Measurements from ENCODE around the gene CAPZB.

Gene CAPZB

DNA sequence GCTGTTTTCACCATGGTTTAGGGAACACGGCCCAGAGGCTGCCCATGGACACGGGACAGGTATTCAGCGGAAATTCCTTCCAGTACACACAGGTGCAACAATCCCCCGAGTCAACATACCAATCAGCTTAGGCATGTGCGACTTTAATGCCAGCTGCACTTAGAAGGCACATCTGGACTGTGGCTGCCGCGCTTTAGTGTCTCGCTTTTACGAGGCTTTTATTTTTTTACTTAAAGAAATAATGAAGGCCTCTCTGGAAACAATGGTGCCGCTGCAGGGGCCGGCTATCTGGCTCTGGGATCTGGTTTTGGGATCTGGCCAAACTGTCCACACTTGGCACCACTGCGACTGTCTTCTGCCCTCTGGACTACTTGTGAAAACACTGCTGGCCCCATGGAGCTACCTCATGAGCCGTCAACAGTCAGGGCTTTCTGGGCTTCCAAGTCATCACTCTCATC lies 117.7 kb downstream of the CAPZB start:
- H3K36me3 ChIP-seq (ENCODE audit: control insufficient read depth, insufficient read depth, low read length, severe bottlenecking): peaks cover 7% of the 10 kb centered on the region
- no peaks in the 10 kb centered on the region for H3K9me3 ChIP-seq (ENCODE audit: control insufficient read depth, low read length)
- peaks cover 10% of the 10 kb centered on the region for H3K4me1 ChIP-seq (ENCODE audit: control insufficient read depth, insufficient read depth, low read length)
- H3K4me3 ChIP-seq (ENCODE audit: low read length): no peak overlapping the region
- no peak overlapping the region for H3K9ac ChIP-seq (ENCODE audit: low read length)
- no peaks in the 10 kb centered on the region for H3K27me3 ChIP-seq (replicated peaks; ENCODE audit: control insufficient read depth, insufficient read depth, low read length)
- no peak for DNase-seq (ENCODE audit: low read depth)

DNA sequence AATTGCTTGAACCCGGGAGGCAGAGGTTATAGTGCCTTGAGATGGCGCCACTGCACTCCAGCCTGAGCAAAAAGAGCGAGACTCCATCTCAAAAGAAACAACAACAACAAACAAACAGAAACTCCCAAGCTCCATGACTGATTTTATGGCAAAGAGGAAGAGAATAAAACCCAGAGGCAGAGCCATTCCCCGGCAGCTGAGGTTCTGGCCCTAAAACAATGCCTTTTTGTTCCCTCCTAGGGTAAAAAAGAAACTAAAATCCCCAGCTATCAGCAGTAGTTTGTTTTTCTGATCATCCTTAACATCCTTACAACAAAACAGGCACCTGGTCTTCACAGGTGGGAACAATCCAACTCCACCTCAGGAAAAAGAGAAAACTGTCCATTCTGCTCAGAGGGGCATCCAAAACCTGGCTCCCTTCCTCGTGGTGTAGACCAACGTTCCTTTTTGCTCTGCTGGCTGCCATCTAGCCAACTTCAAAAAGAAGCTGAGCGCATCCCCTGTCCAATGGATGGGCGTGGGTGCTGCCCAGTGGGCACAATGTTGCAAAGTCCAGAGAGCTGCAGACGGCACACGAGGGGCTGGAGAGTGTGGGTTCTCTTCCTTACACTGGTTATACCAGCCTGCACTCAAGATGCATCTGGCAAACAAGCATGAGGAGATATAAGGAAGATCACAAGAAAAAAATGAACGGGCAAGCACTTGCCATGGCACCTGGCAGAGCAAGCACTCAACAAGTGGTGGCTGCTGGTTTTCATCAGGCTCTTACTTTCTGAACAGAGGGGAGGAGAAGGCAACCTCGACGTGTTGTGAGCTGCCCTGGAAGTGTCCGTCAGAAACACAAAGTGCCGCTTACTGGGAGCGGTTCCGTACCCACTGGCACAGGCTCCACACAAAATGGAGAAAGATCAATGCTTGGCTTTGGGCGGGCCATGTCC lies 118.5 kb downstream of the CAPZB start:
- peaks cover 7% of the 10 kb centered on the region for H3K36me3 ChIP-seq (ENCODE audit: control insufficient read depth, insufficient read depth, low read length, severe bottlenecking)
- H3K9ac ChIP-seq (ENCODE audit: low read length): no peak overlapping the region
- H3K27me3 ChIP-seq (replicated peaks; ENCODE audit: control insufficient read depth, insufficient read depth, low read length): no peaks in the 10 kb centered on the region
- H3K4me1 ChIP-seq (ENCODE audit: control insufficient read depth, insufficient read depth, low read length): peaks cover 9% of the 10 kb centered on the region
- DNase-seq (ENCODE audit: low read depth): no peak
- no peaks in the 10 kb centered on the region for H3K9me3 ChIP-seq (ENCODE audit: control insufficient read depth, low read length)
- no peak overlapping the region for H3K4me3 ChIP-seq (ENCODE audit: low read length)

DNA sequence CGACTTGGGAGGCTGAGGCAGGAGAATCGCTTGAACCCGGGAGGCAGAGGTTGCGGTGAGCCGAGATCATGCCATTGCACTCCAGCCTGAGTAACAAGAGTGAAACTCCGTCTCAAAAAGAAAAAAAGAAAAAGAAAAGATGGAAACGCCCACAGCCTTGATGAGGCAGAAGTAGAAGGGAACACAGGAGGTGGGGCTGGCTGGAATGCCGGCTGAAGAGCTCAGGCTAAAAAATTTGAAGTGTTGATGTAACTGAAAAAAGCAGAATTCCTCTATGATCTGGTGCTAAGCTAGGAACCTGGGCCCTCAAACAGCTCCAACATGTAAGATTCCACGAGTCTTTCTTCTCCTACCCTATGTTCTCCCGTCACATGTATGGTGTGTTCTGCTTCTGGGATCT lies 119.6 kb downstream of the CAPZB start:
- Histone ChIP-seq H3K36me3 (ENCODE audit: control insufficient read depth, insufficient read depth, low read length, severe bottlenecking) (no peaks in the 10 kb centered on the region), H3K4me3 (ENCODE audit: low read length) (no peak overlapping the region), H3K4me1 (ENCODE audit: control insufficient read depth, insufficient read depth, low read length) (peaks cover 17% of the 10 kb centered on the region), H3K9me3 (ENCODE audit: control insufficient read depth, low read length) (no peaks in the 10 kb centered on the region), H3K27me3 (replicated peaks; ENCODE audit: control insufficient read depth, insufficient read depth, low read length) (no peaks in the 10 kb centered on the region), H3K9ac (ENCODE audit: low read length) (no peak overlapping the region)
- DNase-seq (ENCODE audit: low read depth): no peak

DNA sequence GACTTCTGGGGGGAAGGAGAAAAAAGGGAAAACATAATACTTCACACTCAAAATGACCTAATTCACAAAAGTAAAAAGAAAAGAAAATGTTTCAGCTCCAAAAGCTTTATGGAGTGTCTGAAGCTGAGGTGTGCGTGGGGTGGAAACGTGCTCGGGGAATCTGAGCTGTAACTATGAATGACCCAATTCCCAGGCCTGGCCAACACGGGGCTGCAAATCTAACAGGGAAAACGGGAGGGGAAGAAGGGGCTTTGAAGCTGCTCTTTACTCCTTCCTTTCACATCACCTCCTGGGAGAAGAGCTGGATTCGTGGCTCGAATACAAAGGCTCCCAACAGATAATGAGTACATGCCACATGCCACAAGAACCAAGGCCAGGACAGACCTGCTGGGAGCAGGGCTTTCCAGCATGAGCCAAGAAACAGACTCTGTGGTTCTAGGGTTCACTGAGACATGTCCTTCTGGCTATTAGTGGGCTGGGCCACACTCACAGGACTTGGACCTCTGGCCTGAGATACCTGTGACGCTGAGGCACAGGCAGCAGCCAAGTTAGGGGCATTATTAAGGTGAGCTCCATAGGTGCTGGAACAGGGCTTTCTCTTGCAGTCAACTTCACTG lies 121.7 kb downstream of the CAPZB start:
- peaks cover 17% of the 10 kb centered on the region for H3K4me1 ChIP-seq (ENCODE audit: control insufficient read depth, insufficient read depth, low read length)
- no peak overlapping the region for H3K4me3 ChIP-seq (ENCODE audit: low read length)
- H3K27me3 ChIP-seq (replicated peaks; ENCODE audit: control insufficient read depth, insufficient read depth, low read length): no peaks in the 10 kb centered on the region
- H3K9ac ChIP-seq (ENCODE audit: low read length): no peak overlapping the region
- H3K9me3 ChIP-seq (ENCODE audit: control insufficient read depth, low read length): no peaks in the 10 kb centered on the region
- H3K36me3 ChIP-seq (ENCODE audit: control insufficient read depth, insufficient read depth, low read length, severe bottlenecking): no peaks in the 10 kb centered on the region
- no peak for DNase-seq (ENCODE audit: low read depth)

DNA sequence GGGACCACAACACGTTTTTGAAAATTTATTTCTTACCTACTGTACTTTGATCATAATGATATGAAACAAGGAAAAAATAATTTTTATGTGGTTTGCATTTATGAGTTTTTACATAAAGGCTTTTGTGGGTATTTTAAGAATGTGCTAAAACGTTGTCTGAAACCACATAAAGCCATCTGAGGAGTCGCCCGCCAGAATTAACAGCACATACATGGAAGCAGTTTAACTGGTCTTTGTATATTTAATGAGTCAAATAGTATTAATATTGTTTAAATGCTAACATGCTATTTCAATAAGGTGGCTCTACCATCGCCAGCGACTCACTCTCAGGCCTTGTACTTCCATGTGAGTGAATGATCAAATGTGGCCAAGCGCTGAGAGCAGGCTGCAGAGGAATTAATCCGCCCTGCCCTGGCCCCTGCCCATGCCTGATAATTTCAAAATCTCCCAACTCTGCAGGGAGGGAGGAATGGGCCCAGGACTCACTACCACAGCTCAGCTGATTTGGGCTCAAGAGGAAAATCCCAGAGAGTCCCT lies 123.7 kb downstream of the CAPZB start:
- H3K9me3 ChIP-seq (ENCODE audit: control insufficient read depth, low read length): no peaks in the 10 kb centered on the region
- H3K4me3 ChIP-seq (ENCODE audit: low read length): no peak overlapping the region
- peaks cover 17% of the 10 kb centered on the region for H3K4me1 ChIP-seq (ENCODE audit: control insufficient read depth, insufficient read depth, low read length)
- no peak for DNase-seq (ENCODE audit: low read depth)
- no peak overlapping the region for H3K9ac ChIP-seq (ENCODE audit: low read length)
- H3K36me3 ChIP-seq (ENCODE audit: control insufficient read depth, insufficient read depth, low read length, severe bottlenecking): peaks cover 6% of the 10 kb centered on the region
- no peaks in the 10 kb centered on the region for H3K27me3 ChIP-seq (replicated peaks; ENCODE audit: control insufficient read depth, insufficient read depth, low read length)

DNA sequence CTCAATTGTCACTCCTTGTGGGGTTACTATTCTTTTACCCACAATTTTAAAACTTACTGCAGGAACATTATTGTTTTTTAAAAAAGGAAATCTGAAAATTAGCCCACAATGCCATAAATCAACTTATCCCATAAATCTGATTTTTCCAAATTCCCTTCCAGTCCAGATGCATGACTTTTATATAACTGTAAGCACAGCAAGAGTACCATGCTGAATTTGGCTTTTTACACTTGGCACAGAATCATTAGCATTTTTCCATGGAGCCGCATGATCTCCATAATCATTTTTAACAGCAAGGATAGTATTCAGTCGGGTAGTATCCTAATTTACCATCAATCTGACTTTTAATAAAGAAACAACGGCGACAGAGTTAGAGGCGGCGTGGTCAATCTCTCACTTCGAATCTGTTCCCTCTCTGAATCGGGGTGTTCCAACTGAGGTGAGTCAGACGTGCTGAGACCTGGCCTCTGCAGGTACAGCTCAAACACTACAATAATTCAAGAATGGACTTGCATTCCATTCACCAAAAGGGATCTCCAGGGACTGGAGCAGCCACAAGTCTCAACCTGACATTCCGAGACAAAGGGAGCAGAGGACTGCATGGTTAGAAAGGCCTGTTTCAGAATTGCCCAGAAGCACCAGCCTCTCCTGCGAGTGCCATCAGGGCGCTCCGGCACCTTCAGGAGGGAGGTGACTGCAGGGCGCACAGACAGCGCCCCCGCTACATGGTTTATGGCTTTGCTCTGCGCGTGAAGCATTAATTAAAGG lies 124.3 kb downstream of the CAPZB start:
- H3K4me3 ChIP-seq (ENCODE audit: low read length): no peak overlapping the region
- no peaks in the 10 kb centered on the region for H3K27me3 ChIP-seq (replicated peaks; ENCODE audit: control insufficient read depth, insufficient read depth, low read length)
- H3K9ac ChIP-seq (ENCODE audit: low read length): no peak overlapping the region
- peaks cover 17% of the 10 kb centered on the region for H3K4me1 ChIP-seq (ENCODE audit: control insufficient read depth, insufficient read depth, low read length)
- no peaks in the 10 kb centered on the region for H3K9me3 ChIP-seq (ENCODE audit: control insufficient read depth, low read length)
- H3K36me3 ChIP-seq (ENCODE audit: control insufficient read depth, insufficient read depth, low read length, severe bottlenecking): peaks cover 13% of the 10 kb centered on the region
- no peak for DNase-seq (ENCODE audit: low read depth)

DNA sequence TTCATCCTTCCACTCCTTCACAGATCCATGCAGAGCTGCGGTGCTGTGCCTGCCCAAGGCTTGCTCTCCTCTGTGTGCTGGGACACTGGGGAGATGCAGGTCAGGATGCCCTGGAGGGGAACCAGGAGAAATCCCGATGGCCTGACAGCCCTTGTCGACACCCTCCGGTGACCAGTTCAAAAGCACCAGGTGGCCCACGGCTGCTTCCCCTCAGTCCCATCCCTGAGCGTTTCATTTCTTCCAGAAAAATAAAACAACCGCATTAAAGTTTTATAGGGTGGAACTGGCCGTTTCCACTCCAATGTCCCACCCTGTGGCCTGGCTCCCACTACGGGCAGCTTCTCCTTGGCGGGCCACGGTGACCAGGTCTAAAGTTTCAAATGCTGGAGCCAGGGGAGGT lies 124.9 kb downstream of the CAPZB start:
- peaks cover 17% of the 10 kb centered on the region for H3K4me1 ChIP-seq (ENCODE audit: control insufficient read depth, insufficient read depth, low read length)
- peaks cover 19% of the 10 kb centered on the region for H3K36me3 ChIP-seq (ENCODE audit: control insufficient read depth, insufficient read depth, low read length, severe bottlenecking)
- no peaks in the 10 kb centered on the region for H3K27me3 ChIP-seq (replicated peaks; ENCODE audit: control insufficient read depth, insufficient read depth, low read length)
- H3K9me3 ChIP-seq (ENCODE audit: control insufficient read depth, low read length): no peaks in the 10 kb centered on the region
- no peak for DNase-seq (ENCODE audit: low read depth)
- H3K9ac ChIP-seq (ENCODE audit: low read length): no peak overlapping the region
- no peak overlapping the region for H3K4me3 ChIP-seq (ENCODE audit: low read length)

DNA sequence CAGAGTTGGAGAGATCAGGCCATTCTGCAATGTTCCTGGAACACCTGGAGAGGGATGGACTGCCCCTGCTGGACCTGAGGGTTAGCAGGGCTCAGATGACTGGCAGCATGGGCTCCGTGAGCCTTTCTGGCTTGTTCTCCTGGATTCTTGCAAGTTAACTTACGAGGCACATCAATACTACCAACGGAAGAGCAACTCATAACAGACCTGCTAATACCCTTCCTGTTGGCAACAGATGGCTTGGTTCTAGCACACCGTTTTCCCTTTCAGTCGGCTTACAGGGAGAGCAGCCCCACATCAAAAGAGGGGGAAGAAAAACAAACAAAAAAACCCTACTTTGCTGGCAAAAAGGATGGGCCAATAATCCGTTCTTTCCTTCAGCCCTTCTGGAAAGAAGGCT lies 125.3 kb downstream of the CAPZB start:
- DNase-seq (ENCODE audit: low read depth): no peak
- Histone ChIP-seq H3K36me3 (ENCODE audit: control insufficient read depth, insufficient read depth, low read length, severe bottlenecking) (peaks cover 21% of the 10 kb centered on the region), H3K27me3 (replicated peaks; ENCODE audit: control insufficient read depth, insufficient read depth, low read length) (no peaks in the 10 kb centered on the region)

DNA sequence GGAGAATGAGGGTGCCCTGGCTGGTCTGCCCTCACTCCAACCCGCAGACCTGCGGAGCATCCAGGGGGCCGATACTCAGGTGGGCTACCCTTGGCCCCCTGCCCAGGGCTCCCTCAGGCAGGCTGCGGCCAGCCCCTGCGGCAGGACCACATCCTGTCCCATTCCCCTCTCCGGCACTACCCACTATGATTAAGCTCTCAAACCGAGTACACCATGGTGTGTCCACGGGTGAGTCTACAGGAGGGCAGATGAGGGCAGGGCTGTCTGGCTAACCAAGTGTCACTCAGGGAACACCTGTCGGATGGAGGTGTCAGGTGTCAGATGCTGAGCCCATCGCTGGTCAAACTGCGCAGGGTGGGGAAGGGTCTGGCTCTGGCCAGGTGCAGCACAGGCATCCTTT lies 126.0 kb downstream of the CAPZB start:
- no peak overlapping the region for H3K4me3 ChIP-seq (ENCODE audit: low read length)
- DNase-seq (ENCODE audit: low read depth): no peak
- peaks cover 17% of the 10 kb centered on the region for H3K4me1 ChIP-seq (ENCODE audit: control insufficient read depth, insufficient read depth, low read length)
- H3K9ac ChIP-seq (ENCODE audit: low read length): no peak overlapping the region
- peaks cover 27% of the 10 kb centered on the region for H3K36me3 ChIP-seq (ENCODE audit: control insufficient read depth, insufficient read depth, low read length, severe bottlenecking)
- no peaks in the 10 kb centered on the region for H3K9me3 ChIP-seq (ENCODE audit: control insufficient read depth, low read length)
- H3K27me3 ChIP-seq (replicated peaks; ENCODE audit: control insufficient read depth, insufficient read depth, low read length): no peaks in the 10 kb centered on the region

More for the DNA sequence above, 125.3 kb downstream of the CAPZB start:
- Histone ChIP-seq H3K9ac (ENCODE audit: low read length) (no peak overlapping the region), H3K4me3 (ENCODE audit: low read length) (no peak overlapping the region), H3K4me1 (ENCODE audit: control insufficient read depth, insufficient read depth, low read length) (peaks cover 17% of the 10 kb centered on the region), H3K9me3 (ENCODE audit: control insufficient read depth, low read length) (no peaks in the 10 kb centered on the region)

DNA sequence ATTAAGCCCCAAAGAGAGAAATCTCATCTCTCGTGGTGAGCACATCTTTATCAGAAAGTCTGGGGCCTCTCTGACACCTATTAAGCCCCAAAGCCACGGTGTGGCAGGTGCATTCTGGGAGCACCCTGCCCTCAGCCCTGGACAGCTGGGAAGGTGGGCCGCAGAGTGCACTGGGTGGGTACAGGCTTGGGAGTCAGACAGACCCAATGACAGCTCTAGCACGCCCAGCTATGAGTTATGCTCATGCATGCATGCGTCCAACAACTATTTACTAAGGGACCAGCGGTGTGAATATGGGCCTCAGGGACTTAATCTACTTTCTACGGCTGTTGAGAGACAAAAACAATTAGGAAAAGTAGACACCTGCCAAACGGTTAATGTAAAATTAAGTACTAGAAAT lies 126.6 kb downstream of the CAPZB start:
- no peaks in the 10 kb centered on the region for H3K9me3 ChIP-seq (ENCODE audit: control insufficient read depth, low read length)

More for the DNA sequence above, 126.6 kb downstream of the CAPZB start:
- no peaks in the 10 kb centered on the region for H3K27me3 ChIP-seq (replicated peaks; ENCODE audit: control insufficient read depth, insufficient read depth, low read length)
- H3K4me1 ChIP-seq (ENCODE audit: control insufficient read depth, insufficient read depth, low read length): peaks cover 13% of the 10 kb centered on the region
- peaks cover 34% of the 10 kb centered on the region for H3K36me3 ChIP-seq (ENCODE audit: control insufficient read depth, insufficient read depth, low read length, severe bottlenecking)
- no peak overlapping the region for H3K4me3 ChIP-seq (ENCODE audit: low read length)
- H3K9ac ChIP-seq (ENCODE audit: low read length): no peak overlapping the region
- DNase-seq (ENCODE audit: low read depth): no peak
